ENCODE results near the gene NOL9. TPM values are rescaled to one million over a fixed set of nuclear protein-coding genes. Genes with fewer than 3 reads are reported as not detected.

NOL9 gene
- total and polyA plus RNA-seq, 2 of the 13 experiments (the other 11 are each of a cell fraction or from before 2014, with no cell fraction given), result 18.0 to 24.7 TPM

DNA sequence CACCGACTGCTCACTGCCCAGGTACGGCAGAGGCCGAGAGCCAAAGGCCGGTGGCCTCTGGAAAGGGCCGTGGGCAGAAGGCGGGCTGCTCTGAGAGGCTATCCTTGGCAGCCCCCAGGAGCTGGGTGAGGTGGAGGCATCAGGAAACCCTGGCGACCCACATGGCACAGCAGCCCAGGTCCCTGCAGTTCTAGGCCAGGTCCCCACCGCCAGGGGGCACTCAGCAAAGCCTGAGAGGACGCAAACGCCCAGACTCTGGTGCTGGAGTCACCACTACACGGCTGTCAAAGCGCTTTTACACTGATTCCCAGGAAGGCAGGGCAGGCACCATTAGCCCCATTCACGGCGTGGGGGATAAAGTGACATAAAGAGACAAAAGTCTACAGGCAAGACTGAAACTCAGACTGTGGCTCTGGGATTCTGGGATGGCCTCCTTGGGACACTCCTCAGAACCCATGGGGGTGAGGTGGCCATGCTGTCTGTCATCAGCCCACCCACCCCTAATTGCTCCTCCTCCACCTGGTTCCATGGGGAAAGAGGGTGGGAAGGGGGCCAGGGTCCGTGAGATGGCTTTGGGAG lies 67.8 kb downstream of the NOL9 start (continued):
- TF ChIP-seq, protein P1, sequence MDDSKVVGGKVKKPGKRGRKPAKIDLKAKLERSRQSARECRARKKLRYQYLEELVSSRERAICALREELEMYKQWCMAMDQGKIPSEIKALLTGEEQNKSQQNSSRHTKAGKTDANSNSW (CRISPR knock-in tag; IDR thresholded peaks at IDR 0.05; ENCODE audit: borderline replicate concordance), result no peak
- 0 out of 2 replicates have a peak, but pooled peaks have one; percentile 47 for TF ChIP-seq ZNF550 (CRISPR knock-in tag; IDR thresholded peaks at IDR 0.05; ENCODE audit: borderline replicate concordance)
- TF ChIP-seq, protein P2, sequence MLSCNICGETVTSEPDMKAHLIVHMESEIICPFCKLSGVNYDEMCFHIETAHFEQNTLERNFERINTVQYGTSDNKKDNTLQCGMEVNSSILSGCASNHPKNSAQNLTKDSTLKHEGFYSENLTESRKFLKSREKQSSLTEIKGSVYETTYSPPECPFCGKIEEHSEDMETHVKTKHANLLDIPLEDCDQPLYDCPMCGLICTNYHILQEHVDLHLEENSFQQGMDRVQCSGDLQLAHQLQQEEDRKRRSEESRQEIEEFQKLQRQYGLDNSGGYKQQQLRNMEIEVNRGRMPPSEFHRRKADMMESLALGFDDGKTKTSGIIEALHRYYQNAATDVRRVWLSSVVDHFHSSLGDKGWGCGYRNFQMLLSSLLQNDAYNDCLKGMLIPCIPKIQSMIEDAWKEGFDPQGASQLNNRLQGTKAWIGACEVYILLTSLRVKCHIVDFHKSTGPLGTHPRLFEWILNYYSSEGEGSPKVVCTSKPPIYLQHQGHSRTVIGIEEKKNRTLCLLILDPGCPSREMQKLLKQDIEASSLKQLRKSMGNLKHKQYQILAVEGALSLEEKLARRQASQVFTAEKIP (CRISPR knock-in tag; IDR thresholded peaks at IDR 0.05; ENCODE audit: borderline replicate concordance), result no peak
- TF ChIP-seq KDM1A (CRISPR knock-in tag; IDR thresholded peaks at IDR 0.05), result no peak
- TF ChIP-seq, protein P3, sequence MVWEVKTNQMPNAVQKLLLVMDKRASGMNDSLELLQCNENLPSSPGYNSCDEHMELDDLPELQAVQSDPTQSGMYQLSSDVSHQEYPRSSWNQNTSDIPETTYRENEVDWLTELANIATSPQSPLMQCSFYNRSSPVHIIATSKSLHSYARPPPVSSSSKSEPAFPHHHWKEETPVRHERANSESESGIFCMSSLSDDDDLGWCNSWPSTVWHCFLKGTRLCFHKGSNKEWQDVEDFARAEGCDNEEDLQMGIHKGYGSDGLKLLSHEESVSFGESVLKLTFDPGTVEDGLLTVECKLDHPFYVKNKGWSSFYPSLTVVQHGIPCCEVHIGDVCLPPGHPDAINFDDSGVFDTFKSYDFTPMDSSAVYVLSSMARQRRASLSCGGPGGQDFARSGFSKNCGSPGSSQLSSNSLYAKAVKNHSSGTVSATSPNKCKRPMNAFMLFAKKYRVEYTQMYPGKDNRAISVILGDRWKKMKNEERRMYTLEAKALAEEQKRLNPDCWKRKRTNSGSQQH (CRISPR knock-in tag; IDR thresholded peaks at IDR 0.05; ENCODE audit: low read depth), result no peak
- TF ChIP-seq RARG (CRISPR knock-in tag; IDR thresholded peaks at IDR 0.05; ENCODE audit: low read depth), result no peak
- TF ChIP-seq, protein P4, sequence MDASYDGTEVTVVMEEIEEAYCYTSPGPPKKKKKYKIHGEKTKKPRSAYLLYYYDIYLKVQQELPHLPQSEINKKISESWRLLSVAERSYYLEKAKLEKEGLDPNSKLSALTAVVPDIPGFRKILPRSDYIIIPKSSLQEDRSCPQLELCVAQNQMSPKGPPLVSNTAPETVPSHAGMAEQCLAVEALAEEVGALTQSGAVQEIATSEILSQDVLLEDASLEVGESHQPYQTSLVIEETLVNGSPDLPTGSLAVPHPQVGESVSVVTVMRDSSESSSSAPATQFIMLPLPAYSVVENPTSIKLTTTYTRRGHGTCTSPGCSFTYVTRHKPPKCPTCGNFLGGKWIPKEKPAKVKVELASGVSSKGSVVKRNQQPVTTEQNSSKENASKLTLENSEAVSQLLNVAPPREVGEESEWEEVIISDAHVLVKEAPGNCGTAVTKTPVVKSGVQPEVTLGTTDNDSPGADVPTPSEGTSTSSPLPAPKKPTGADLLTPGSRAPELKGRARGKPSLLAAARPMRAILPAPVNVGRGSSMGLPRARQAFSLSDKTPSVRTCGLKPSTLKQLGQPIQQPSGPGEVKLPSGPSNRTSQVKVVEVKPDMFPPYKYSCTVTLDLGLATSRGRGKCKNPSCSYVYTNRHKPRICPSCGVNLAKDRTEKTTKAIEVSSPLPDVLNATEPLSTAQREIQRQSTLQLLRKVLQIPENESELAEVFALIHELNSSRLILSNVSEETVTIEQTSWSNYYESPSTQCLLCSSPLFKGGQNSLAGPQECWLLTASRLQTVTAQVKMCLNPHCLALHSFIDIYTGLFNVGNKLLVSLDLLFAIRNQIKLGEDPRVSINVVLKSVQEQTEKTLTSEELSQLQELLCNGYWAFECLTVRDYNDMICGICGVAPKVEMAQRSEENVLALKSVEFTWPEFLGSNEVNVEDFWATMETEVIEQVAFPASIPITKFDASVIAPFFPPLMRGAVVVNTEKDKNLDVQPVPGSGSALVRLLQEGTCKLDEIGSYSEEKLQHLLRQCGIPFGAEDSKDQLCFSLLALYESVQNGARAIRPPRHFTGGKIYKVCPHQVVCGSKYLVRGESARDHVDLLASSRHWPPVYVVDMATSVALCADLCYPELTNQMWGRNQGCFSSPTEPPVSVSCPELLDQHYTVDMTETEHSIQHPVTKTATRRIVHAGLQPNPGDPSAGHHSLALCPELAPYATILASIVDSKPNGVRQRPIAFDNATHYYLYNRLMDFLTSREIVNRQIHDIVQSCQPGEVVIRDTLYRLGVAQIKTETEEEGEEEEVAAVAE (CRISPR knock-in tag; IDR thresholded peaks at IDR 0.05; ENCODE audit: borderline replicate concordance), result no peak
- TF ChIP-seq, protein P5, sequence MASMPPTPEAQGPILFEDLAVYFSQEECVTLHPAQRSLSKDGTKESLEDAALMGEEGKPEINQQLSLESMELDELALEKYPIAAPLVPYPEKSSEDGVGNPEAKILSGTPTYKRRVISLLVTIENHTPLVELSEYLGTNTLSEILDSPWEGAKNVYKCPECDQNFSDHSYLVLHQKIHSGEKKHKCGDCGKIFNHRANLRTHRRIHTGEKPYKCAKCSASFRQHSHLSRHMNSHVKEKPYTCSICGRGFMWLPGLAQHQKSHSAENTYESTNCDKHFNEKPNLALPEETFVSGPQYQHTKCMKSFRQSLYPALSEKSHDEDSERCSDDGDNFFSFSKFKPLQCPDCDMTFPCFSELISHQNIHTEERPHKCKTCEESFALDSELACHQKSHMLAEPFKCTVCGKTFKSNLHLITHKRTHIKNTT (CRISPR knock-in tag; IDR thresholded peaks at IDR 0.05), result no peak
- TF ChIP-seq, protein P6, sequence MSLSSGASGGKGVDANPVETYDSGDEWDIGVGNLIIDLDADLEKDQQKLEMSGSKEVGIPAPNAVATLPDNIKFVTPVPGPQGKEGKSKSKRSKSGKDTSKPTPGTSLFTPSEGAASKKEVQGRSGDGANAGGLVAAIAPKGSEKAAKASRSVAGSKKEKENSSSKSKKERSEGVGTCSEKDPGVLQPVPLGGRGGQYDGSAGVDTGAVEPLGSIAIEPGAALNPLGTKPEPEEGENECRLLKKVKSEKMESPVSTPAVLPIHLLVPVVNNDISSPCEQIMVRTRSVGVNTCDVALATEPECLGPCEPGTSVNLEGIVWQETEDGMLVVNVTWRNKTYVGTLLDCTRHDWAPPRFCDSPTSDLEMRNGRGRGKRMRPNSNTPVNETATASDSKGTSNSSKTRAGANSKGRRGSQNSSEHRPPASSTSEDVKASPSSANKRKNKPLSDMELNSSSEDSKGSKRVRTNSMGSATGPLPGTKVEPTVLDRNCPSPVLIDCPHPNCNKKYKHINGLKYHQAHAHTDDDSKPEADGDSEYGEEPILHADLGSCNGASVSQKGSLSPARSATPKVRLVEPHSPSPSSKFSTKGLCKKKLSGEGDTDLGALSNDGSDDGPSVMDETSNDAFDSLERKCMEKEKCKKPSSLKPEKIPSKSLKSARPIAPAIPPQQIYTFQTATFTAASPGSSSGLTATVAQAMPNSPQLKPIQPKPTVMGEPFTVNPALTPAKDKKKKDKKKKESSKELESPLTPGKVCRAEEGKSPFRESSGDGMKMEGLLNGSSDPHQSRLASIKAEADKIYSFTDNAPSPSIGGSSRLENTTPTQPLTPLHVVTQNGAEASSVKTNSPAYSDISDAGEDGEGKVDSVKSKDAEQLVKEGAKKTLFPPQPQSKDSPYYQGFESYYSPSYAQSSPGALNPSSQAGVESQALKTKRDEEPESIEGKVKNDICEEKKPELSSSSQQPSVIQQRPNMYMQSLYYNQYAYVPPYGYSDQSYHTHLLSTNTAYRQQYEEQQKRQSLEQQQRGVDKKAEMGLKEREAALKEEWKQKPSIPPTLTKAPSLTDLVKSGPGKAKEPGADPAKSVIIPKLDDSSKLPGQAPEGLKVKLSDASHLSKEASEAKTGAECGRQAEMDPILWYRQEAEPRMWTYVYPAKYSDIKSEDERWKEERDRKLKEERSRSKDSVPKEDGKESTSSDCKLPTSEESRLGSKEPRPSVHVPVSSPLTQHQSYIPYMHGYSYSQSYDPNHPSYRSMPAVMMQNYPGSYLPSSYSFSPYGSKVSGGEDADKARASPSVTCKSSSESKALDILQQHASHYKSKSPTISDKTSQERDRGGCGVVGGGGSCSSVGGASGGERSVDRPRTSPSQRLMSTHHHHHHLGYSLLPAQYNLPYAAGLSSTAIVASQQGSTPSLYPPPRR (CRISPR knock-in tag; IDR thresholded peaks at IDR 0.05; ENCODE audit: borderline replicate concordance), result no peak
- TF ChIP-seq POLR2A (IDR thresholded peaks at IDR 0.05; ENCODE audit: insufficient read depth in 1 of 2, low read depth in 2 of 2, low read length in 2 of 2), result no peak
- TF ChIP-seq, protein P7, sequence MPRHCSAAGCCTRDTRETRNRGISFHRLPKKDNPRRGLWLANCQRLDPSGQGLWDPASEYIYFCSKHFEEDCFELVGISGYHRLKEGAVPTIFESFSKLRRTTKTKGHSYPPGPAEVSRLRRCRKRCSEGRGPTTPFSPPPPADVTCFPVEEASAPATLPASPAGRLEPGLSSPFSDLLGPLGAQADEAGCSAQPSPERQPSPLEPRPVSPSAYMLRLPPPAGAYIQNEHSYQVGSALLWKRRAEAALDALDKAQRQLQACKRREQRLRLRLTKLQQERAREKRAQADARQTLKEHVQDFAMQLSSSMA (CRISPR knock-in tag; IDR thresholded peaks at IDR 0.05), result no peak
- TF ChIP-seq SMYD3 (CRISPR knock-in tag; IDR thresholded peaks at IDR 0.05), result no peak
- TF ChIP-seq SRSF1 (optimal IDR thresholded peaks at IDR 0.05; ENCODE audit: low read depth, low read length), result no peak
- TF ChIP-seq U2AF2 (IDR thresholded peaks at IDR 0.05; ENCODE audit: low read depth, low read length), result no peak
